Uterus (tissue), 4 donors: ENCODE data around the gene CARD9. TPM values are rescaled to one million over a fixed set of nuclear protein-coding genes. Genes with fewer than 3 reads are reported as not detected.
A peak's percentile ranks its signal among the peaks of the same experiment; 100 is the strongest.

Experiments
- DNase-seq, 2 donors: peaks; one replicate each; pipeline ENCODE4 v3.0.0-alpha.2; 2019 to 2020
- H3K27ac ChIP-seq, 2 donors: fragments of 200-600 bp; sonication (generic); 1 replicate in 1 of 2; 2 replicates in 1 of 2; pipeline ENCODE4 v1.5.1; 2016 to 2018
- H3K27me3 ChIP-seq, 2 donors: fragments of 200-600 bp; sonication (generic); one replicate each; pipeline ENCODE4 v1.5.1; 2018 to 2019; ENCODE audit warnings: control low read depth in 1 of 2
- H3K36me3 ChIP-seq, 2 donors: fragments of 200-600 bp; sonication (generic); one replicate each; pipeline ENCODE4 v1.5.1; 2019; ENCODE audit warnings: control low read depth in 1 of 2
- H3K4me1 ChIP-seq, 2 donors: fragments of 200-600 bp; sonication (generic); one replicate each; pipeline ENCODE4 v1.5.1; 2018 to 2019; ENCODE audit warnings: control low read depth in 1 of 2
- H3K4me3 ChIP-seq, 2 donors: fragments of 200-600 bp; sonication (generic); 1 replicate in 1 of 2; 2 replicates in 1 of 2; pipeline ENCODE4 v1.5.1; 2018 to 2019; ENCODE audit warnings: mild to moderate bottlenecking in 1 of 2
- H3K9me3 ChIP-seq, 2 donors: fragments of 200-600 bp; sonication (generic); one replicate each; pipeline ENCODE4 v1.5.1; 2019; ENCODE audit warnings: control low read depth in 1 of 2
- CTCF ChIP-seq, 4 experiments: fragments of 200-600 bp in 2 of 4; fragments of 450-650 bp in 2 of 4; sonication (generic) in 2 of 4; IDR thresholded peaks; one replicate each; pipeline ENCODE4 v1.5.1; 2016 to 2019; ENCODE audit warnings: antibody characterized with exemption in 4 of 4, mild to moderate bottlenecking in 2 of 4, moderate library complexity in 1 of 4
- POLR2A ChIP-seq, 2 donors: fragments of 450-650 bp; IDR thresholded peaks; one replicate each; pipeline ENCODE4 v1.6.1; 2016; ENCODE audit warnings: antibody characterized with exemption in 2 of 2, mild to moderate bottlenecking in 1 of 2, moderate library complexity in 1 of 2
- intact Hi-C: fragments of 100-400 bp; cut with DNase I; formaldehyde crosslinking; loops from one replicate; pipeline ENCODE4 v1.15.1; 2023; ENCODE audit warnings: low total_unique reads
- total RNA-seq, 4 donors: library from RNA; depleted of rRNA in 3 of 4; stranded (reverse); fragments of >200 nt in 3 of 4; gene quantifications; one replicate each; pipeline versions ENCODE4 v1.1.0 to v1.2.4, GENCODE V29; 2014 to 2023
- donor health status: DM: yes; HTN: yes; CAD: no.

The CARD9 gene
- total RNA-seq, 4 donors from 2014 or later, result under 0.01 to 10.6 (median 2.5) TPM

- H3K36me3 ChIP-seq, result no peaks in the 10 kb centered on the region
- TF ChIP-seq POLR2A (IDR thresholded peaks at IDR 0.05) (no peak), CTCF (IDR thresholded peaks at IDR 0.05) (no peak)
- peak overlapping the region; percentile 57 to 88 for H3K4me3 ChIP-seq
- DNase-seq, result no peak
- H3K4me1 ChIP-seq, result peaks cover 0 to 30% of the 10 kb centered on the region in 2 donors
- intact Hi-C loops, result no loop called here
- peak overlapping the region; percentile 56 to 86 for H3K27ac ChIP-seq
- no peaks in the 10 kb centered on the region for H3K27me3 ChIP-seq
- H3K9me3 ChIP-seq, result no peaks in the 10 kb centered on the region
Observed at GRCh38 chr9:136329211-136329627, 44.2 kb downstream of the CARD9 start.

GRCh38 chr9:136328622-136329041 is 44.8 kb downstream of the CARD9 start:
- no peaks in the 10 kb centered on the region for H3K36me3 ChIP-seq
- H3K27ac ChIP-seq, result peak overlapping the region; percentile 56 to 86
- no peaks in the 10 kb centered on the region for H3K27me3 ChIP-seq
- H3K4me1 ChIP-seq, result peaks cover 0 to 30% of the 10 kb centered on the region in 2 donors
- H3K9me3 ChIP-seq, result no peaks in the 10 kb centered on the region
- DNase-seq, result peak in 1 of 2 donors; percentile 61
- intact Hi-C loops, result no loop called here
- no peak for TF ChIP-seq CTCF (IDR thresholded peaks at IDR 0.05)
- peak overlapping the region; percentile 57 to 88 for H3K4me3 ChIP-seq

- DNase-seq, result no peak
- TF ChIP-seq POLR2A (IDR thresholded peaks at IDR 0.05), result no peak
- no peak for TF ChIP-seq CTCF (IDR thresholded peaks at IDR 0.05)
- H3K4me3 ChIP-seq, result peak overlapping the region; percentile 57 to 88
- H3K4me1 ChIP-seq, result peaks cover 0 to 30% of the 10 kb centered on the region in 2 donors
- no peaks in the 10 kb centered on the region for H3K36me3 ChIP-seq
- no peaks in the 10 kb centered on the region for H3K9me3 ChIP-seq
- H3K27ac ChIP-seq, result peak overlapping the region; percentile 56 to 86
- intact Hi-C loops, result no loop called here
- no peaks in the 10 kb centered on the region for H3K27me3 ChIP-seq
Observed at GRCh38 chr9:136328011-136328621, 45.4 kb downstream of the CARD9 start.

- Histone ChIP-seq H3K4me1 (peaks cover 0 to 30% of the 10 kb centered on the region in 2 donors), H3K4me3 (peak within 1 kb of the TSS; percentile 57 to 88), H3K36me3 (no peaks in the 10 kb centered on the region), H3K27ac (peak within 1 kb of the TSS; percentile 56 to 86), H3K9me3 (no peaks in the 10 kb centered on the region), H3K27me3 (no peaks in the 10 kb centered on the region)
- DNase-seq, result peak in 1 of 2 donors; percentile 65
- TF ChIP-seq CTCF (IDR thresholded peaks at IDR 0.05) (peak in 2 of 4 experiments; percentile 19 to 38), POLR2A (IDR thresholded peaks at IDR 0.05) (peak; percentile 11 to 79)
- intact Hi-C loops, result no loop called here
Observed at GRCh38 chr9:136327304-136327974, 46.0 kb downstream of the CARD9 start, which contains the start of gene GPSM1. GPSM1 (plus strand) TSS chr9:136327539; CDS start chr9:136327696, 157 bp downstream.

- no peak for TF ChIP-seq CTCF (IDR thresholded peaks at IDR 0.05)
- TF ChIP-seq POLR2A (IDR thresholded peaks at IDR 0.05), result no peak
- intact Hi-C loops, result no loop called here
- Histone ChIP-seq H3K4me1 (peaks cover 0 to 30% of the 10 kb centered on the region in 2 donors), H3K9me3 (no peaks in the 10 kb centered on the region), H3K36me3 (no peaks in the 10 kb centered on the region), H3K4me3 (peak overlapping the region; percentile 57 to 88), H3K27ac (peak overlapping the region; percentile 56 to 86), H3K27me3 (no peaks in the 10 kb centered on the region)
- DNase-seq, result no peak
Observed at GRCh38 chr9:136326761-136327303, 46.6 kb downstream of the CARD9 start.
